A673 (cell line): ENCODE data around the gene CAP2.

Source experiments
- CTCF ChIP-seq: fragments of 300-800, 200-600 bp; sonication (generic); conservative IDR thresholded peaks from 2 replicates; pipeline ENCODE4 v1.5.1; 2017; ENCODE audit warnings: low read depth, mild to moderate bottlenecking, antibody characterized with exemption, low read length, moderate library complexity, mixed read lengths
- EZH2 ChIP-seq: fragments of 200-600 bp; sonication (generic); IDR thresholded peaks from 2 replicates; pipeline ENCODE4 v1.6.1; 2017; ENCODE audit warnings: borderline replicate concordance, low read depth, mild to moderate bottlenecking, mixed read lengths, antibody characterized with exemption, low read length; ENCODE audit not compliant: poor library complexity, severe bottlenecking

- TF ChIP-seq CTCF, result no peak
- TF ChIP-seq EZH2, result no peak
These were observed 92.6 kb downstream of the CAP2 start for GRCh38 chr6:17485946-17486345.
